ENCODE results near the gene FNDC11. TPM values are rescaled to one million over a fixed set of nuclear protein-coding genes. Genes with fewer than 3 reads are reported as not detected.

FNDC11 gene
- total RNA-seq, 6 experiments from 2014 or later: not detected

DNA sequence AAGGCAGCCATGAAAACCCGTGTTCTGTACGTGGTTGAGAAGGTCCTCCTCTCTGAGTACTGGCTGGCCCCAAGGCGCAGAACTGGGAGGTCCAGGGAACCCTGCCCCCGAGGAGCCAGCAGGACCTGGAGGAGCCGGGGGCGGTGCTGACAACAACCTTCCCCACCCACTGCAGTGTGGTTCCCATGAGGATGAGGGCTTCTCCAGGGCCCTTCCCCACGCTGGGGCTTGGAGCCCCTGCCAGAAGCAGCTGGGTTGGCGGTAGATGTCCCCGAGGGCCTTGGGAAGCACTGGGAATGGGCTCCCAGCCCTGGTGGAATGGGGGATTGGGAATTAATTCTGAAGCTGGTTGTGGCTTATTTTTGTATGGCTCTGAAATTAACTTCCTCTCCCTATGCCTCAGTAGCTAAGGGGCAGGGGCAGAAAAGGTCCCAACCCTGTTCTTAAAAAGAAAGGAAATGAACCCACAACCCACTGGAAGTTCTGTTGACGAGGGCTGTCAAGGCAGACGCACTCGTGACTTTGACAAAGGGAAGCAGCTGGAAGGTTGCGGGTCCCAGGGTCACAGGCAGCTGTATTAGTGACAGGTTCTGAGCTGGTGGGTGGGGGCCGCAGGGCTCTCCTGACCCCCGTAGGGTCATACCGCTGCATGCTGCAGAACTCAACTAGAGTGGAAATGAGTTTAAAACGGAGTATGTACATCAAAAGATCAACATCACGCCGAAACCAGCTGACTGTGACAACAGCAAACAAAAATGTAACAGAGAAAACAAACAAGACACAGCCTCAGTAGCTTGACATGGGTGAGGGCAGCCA is 34.0 kb downstream of the FNDC11 start:
- peak overlapping the region in 1 of 3 donors; percentile 21 for H3K27ac ChIP-seq
- H3K4me1 ChIP-seq: no peaks in the 10 kb centered on the region
- H3K9me3 ChIP-seq: no peaks in the 10 kb centered on the region
- DNase-seq: peak in 1 of 3 donors; percentile 24
- WGBS (ENCODE audit: insufficient coverage, low coverage, low lambda C conversion rate, missing lambda C conversion rate): 55% methylated on average over 15 of the region's 19 CpGs
- H3K36me3 ChIP-seq: peaks cover 0 to 26% (median 6%) of the 10 kb centered on the region in 4 donors
- no peak overlapping the region for H3K4me3 ChIP-seq
- H3K27me3 ChIP-seq: no peaks in the 10 kb centered on the region
- intact Hi-C loops (cut with DNase I): no loop called here
- TF ChIP-seq POLR2A (IDR thresholded peaks at IDR 0.05) (no peak), CTCF (IDR thresholded peaks at IDR 0.05) (no peak)
- ATAC-seq: peak; percentile 15 to 63 (median 44)

GRCh38 chr20:63588641-63589041 is 34.7 kb downstream of the FNDC11 start:
- H3K4me3 ChIP-seq: no peak overlapping the region
- no CpG with 5 or more reads among the region's 11 CpGs for WGBS (ENCODE audit: insufficient coverage, low coverage, low lambda C conversion rate, missing lambda C conversion rate)
- intact Hi-C loops (cut with DNase I): no loop called here
- no peaks in the 10 kb centered on the region for H3K27me3 ChIP-seq
- H3K4me1 ChIP-seq: no peaks in the 10 kb centered on the region
- H3K27ac ChIP-seq: no peak overlapping the region
- no peaks in the 10 kb centered on the region for H3K9me3 ChIP-seq
- H3K36me3 ChIP-seq: peaks cover 0 to 26% (median 6%) of the 10 kb centered on the region in 4 donors
- TF ChIP-seq POLR2A (IDR thresholded peaks at IDR 0.05): no peak
- no peak for TF ChIP-seq CTCF (IDR thresholded peaks at IDR 0.05)
- ATAC-seq (peak in 2 of 4 donors; percentile 6 to 35), DNase-seq (peak in 1 of 3 donors; percentile 19)

DNA sequence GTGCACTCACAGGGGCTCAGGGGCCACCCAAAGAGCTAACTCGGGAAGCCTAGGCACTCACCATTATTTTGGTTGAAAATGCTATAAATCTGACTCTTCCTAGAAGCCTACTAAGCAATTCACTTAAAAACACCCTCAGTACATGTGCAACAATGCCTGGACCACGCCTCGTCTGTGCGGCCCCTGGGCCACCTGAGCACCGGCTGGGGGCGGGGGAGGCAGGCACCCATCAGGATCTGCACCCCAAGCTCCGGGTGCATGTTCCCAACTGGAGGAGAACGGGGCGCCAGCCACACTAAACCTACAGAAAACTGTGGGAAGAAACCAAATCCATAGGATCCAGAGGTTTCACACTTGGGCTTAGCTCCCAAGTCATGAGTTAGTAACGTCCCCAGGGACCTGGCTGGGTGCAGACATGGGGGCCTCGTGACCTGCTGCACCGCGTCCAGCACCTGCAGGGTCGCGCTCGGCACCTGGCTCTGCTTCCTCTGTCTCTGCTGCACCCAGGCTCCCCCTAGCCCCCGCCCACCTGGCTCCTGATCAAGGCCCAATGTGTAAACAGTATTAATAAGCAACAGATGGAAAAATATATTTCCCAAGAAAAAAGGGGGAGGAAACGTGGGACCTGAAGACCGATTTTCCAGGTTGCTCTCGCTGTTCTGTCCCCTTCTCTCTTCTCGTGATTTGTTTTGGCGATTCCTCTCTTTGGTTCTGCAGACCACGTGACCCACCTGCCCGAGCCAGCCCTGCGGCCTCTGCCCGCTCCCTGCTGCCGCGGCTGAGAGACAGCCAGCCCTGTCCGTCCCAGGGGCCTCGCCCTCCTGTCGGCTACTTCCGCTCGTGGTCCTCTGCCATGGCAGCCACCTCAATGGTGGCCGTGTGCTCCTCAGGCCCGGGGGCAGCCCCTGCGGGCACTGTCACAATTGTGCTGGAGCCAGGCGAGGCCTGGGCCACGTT is 35.6 kb downstream of the FNDC11 start:
- peaks cover 0 to 26% (median 6%) of the 10 kb centered on the region in 4 donors for H3K36me3 ChIP-seq
- ATAC-seq (no peak), DNase-seq (peak in 1 of 3 donors; percentile 12)
- H3K27me3 ChIP-seq: no peaks in the 10 kb centered on the region
- intact Hi-C loops (cut with DNase I): no loop called here
- H3K4me1 ChIP-seq: no peaks in the 10 kb centered on the region
- WGBS (ENCODE audit: insufficient coverage, low coverage, low lambda C conversion rate, missing lambda C conversion rate): 77% methylated on average over 8 of the region's 38 CpGs
- H3K27ac ChIP-seq: no peak overlapping the region
- no peak overlapping the region for H3K4me3 ChIP-seq
- no peak for TF ChIP-seq POLR2A (IDR thresholded peaks at IDR 0.05)
- TF ChIP-seq CTCF (IDR thresholded peaks at IDR 0.05): no peak
- no peaks in the 10 kb centered on the region for H3K9me3 ChIP-seq

DNA sequence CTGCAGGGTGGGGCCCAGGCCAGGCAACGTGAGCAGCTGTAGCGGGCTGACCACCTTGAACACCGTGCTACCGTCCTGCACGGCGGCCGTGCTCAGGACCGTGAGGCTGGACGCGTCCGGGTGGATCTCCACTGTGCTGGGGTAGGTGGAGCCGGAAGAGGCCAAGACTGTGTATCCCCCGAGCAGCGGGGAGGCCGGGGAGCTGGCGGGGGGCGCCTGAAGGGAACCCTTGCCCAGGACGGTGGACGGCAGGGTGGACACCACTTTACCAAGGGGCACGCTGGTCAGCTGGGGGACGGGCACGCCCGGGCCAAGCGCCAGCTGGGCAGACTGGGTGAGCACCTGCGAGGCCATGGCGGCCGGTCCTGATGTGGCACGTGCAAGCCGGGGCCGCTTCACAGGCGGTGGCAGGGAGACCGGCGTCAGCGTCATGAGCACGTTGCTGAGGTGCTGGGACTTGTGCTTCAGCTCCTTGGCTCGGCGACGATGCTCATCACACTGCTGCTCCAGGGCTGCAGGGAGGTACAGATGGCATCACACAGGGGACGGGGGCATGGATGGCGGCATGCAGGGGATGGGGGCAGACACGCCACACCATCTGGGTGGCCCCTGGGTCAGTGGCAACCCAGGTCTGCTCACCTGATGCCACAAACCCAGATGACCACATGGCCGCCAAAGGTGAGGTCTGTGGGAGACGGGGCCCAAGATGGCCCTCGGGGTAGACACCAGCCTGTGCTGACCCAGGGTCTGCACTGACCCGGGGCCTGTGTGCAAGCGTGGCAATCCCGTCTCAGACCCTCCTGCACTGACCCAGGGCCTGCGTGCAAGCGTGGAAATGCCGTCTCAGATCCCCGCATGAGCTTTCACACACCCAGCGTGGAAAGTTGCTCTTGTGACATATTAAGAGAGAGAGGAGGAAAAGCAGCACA is 36.5 kb downstream of the FNDC11 start:
- 83% methylated on average over 1 of the region's 52 CpGs for WGBS (ENCODE audit: insufficient coverage, low coverage, low lambda C conversion rate, missing lambda C conversion rate)
- no peak overlapping the region for H3K4me3 ChIP-seq
- DNase-seq (peak in 2 of 3 donors; percentile 17 to 42), ATAC-seq (no peak)
- no peaks in the 10 kb centered on the region for H3K4me1 ChIP-seq
- no peak overlapping the region for H3K27ac ChIP-seq
- TF ChIP-seq CTCF (IDR thresholded peaks at IDR 0.05) (no peak), POLR2A (IDR thresholded peaks at IDR 0.05) (no peak)
- H3K27me3 ChIP-seq: no peaks in the 10 kb centered on the region
- H3K9me3 ChIP-seq: no peaks in the 10 kb centered on the region
- peaks cover 0 to 26% (median 6%) of the 10 kb centered on the region in 4 donors for H3K36me3 ChIP-seq
- intact Hi-C loops (cut with DNase I): no loop called here
